ENCODE measurements around the gene ZNF408.

Gene ZNF408

GRCh38 chr11:46676436-46677158 lies 24.2 kb upstream of the ZNF408 start:
- no peak for DNase-seq

GRCh38 chr11:46677169-46677568 lies 23.7 kb upstream of the ZNF408 start:
- DNase-seq, result no peak

GRCh38 chr11:46677991-46678740 lies 22.7 kb upstream of the ZNF408 start:
- no peak for DNase-seq

GRCh38 chr11:46678741-46679130 lies 22.1 kb upstream of the ZNF408 start:
- DNase-seq, result no peak

- no peak for DNase-seq
Measured at GRCh38 chr11:46679241-46680163, 21.3 kb upstream of the ZNF408 start.

- no peak for DNase-seq
Measured at GRCh38 chr11:46680164-46680760, 20.6 kb upstream of the ZNF408 start.

- no peak for DNase-seq
Measured at GRCh38 chr11:46680815-46681214, 20.0 kb upstream of the ZNF408 start.

- DNase-seq, result no peak
Measured at GRCh38 chr11:46681814-46682213, 19.0 kb upstream of the ZNF408 start.

GRCh38 chr11:46682773-46683752 lies 17.8 kb upstream of the ZNF408 start:
- no peak for DNase-seq

- no peak for DNase-seq
Measured at GRCh38 chr11:46684367-46684766, 16.5 kb upstream of the ZNF408 start.

GRCh38 chr11:46686886-46687795 lies 13.7 kb upstream of the ZNF408 start:
- peak in 2 of 3 experiments; percentile 8 for DNase-seq

GRCh38 chr11:46690702-46691101 lies 10.1 kb upstream of the ZNF408 start:
- DNase-seq, result no peak

GRCh38 chr11:46692450-46692849 lies 8.4 kb upstream of the ZNF408 start:
- DNase-seq, result no peak

GRCh38 chr11:46693597-46694012 lies 7.2 kb upstream of the ZNF408 start:
- no peak for DNase-seq

GRCh38 chr11:46694072-46694471 lies 6.8 kb upstream of the ZNF408 start:
- no peak for DNase-seq

- no peak for DNase-seq
Measured at GRCh38 chr11:46694607-46695006, 6.2 kb upstream of the ZNF408 start.

GRCh38 chr11:46695345-46696211 lies 5.3 kb upstream of the ZNF408 start:
- DNase-seq, result no peak

GRCh38 chr11:46696212-46696558 lies 4.6 kb upstream of the ZNF408 start:
- DNase-seq, result no peak

- peak in 2 of 3 experiments; percentile 38 to 72 for DNase-seq
Measured at GRCh38 chr11:46697303-46697702, 3.5 kb upstream of the ZNF408 start.

GRCh38 chr11:46697723-46698122 lies 3.1 kb upstream of the ZNF408 start:
- DNase-seq, result peak in 1 of 3 experiments; percentile 14

Data from NCI-H1417 (cell line).